Type B pancreatic cell (in vitro differentiated cells): ENCODE data around the gene FPGT. TPM values are rescaled to one million over a fixed set of nuclear protein-coding genes. Genes with fewer than 3 reads are reported as not detected.

Experiments
- DNase-seq: peaks from one replicate; pipeline ENCODE4 v3.0.0; 2021; ENCODE audit warnings: mixed read lengths; ENCODE audit not compliant: unreplicated experiment; ENCODE audit errors: extremely low spot score
- H3K27ac Mint-ChIP-seq: 2 replicates; pipeline ENCODE4 v1.8.0; 2021; ENCODE audit warnings: mild to moderate bottlenecking, mixed read lengths
- H3K27me3 Mint-ChIP-seq: 2 replicates; pipeline ENCODE4 v1.8.0; 2021; ENCODE audit warnings: mixed read lengths
- H3K36me3 Mint-ChIP-seq: 2 replicates; pipeline ENCODE4 v1.8.0; 2021; ENCODE audit warnings: mixed read lengths
- H3K4me1 Mint-ChIP-seq: one replicate; pipeline ENCODE4 v1.8.0; 2021; ENCODE audit warnings: mixed read lengths; ENCODE audit not compliant: unreplicated experiment
- H3K4me3 Mint-ChIP-seq: 2 replicates; pipeline ENCODE4 v1.8.0; 2021; ENCODE audit warnings: mild to moderate bottlenecking, mixed read lengths
- H3K9me3 Mint-ChIP-seq: 2 replicates; pipeline ENCODE4 v1.8.0; 2021; ENCODE audit warnings: mixed read lengths
- total RNA-seq: library from RNA; stranded (reverse); gene quantifications from 2 replicates; pipeline ENCODE4 v1.2.1, GENCODE V29; 2021; ENCODE audit warnings: low replicate concordance
- TF ChIP-seq, protein P1 (sequence below): fragments of 200-600 bp; sonication (generic); conservative IDR thresholded peaks from 2 replicates; pipeline ENCODE4 v1.5.0; 2021; ENCODE audit warnings: antibody characterized with exemption, mild to moderate bottlenecking

The FPGT gene
- total RNA-seq, 1 donor from 2014 or later, result 16.5 TPM

DNA sequence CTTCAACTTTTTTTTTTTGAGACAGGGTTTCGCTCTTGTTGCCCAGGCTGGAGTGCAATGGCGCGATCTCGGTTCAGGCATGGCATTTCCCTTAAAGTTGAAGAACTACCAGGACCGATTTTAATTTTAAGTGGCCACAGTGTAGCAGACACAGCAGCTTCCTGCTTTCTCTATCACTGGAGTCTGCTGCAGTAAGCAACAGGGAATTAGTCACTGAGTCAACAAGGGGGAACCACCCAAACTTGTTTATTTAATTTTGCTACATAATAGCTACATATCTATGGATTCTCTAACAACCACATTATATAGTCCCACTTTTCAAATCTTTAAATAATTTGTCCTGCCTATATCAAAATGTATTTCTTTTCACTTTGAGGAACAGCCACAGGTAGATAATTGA, 24.7 kb downstream of the FPGT start:
- no peak overlapping the region for H3K27ac Mint-ChIP-seq
- no peaks in the 10 kb centered on the region for H3K4me1 Mint-ChIP-seq
- H3K9me3 Mint-ChIP-seq, result no peaks in the 10 kb centered on the region
- no peak for DNase-seq
- TF ChIP-seq, protein P1, sequence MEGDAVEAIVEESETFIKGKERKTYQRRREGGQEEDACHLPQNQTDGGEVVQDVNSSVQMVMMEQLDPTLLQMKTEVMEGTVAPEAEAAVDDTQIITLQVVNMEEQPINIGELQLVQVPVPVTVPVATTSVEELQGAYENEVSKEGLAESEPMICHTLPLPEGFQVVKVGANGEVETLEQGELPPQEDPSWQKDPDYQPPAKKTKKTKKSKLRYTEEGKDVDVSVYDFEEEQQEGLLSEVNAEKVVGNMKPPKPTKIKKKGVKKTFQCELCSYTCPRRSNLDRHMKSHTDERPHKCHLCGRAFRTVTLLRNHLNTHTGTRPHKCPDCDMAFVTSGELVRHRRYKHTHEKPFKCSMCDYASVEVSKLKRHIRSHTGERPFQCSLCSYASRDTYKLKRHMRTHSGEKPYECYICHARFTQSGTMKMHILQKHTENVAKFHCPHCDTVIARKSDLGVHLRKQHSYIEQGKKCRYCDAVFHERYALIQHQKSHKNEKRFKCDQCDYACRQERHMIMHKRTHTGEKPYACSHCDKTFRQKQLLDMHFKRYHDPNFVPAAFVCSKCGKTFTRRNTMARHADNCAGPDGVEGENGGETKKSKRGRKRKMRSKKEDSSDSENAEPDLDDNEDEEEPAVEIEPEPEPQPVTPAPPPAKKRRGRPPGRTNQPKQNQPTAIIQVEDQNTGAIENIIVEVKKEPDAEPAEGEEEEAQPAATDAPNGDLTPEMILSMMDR, result no peak
- H3K36me3 Mint-ChIP-seq, result no peaks in the 10 kb centered on the region
- no peaks in the 10 kb centered on the region for H3K27me3 Mint-ChIP-seq
- no peak overlapping the region for H3K4me3 Mint-ChIP-seq

DNA sequence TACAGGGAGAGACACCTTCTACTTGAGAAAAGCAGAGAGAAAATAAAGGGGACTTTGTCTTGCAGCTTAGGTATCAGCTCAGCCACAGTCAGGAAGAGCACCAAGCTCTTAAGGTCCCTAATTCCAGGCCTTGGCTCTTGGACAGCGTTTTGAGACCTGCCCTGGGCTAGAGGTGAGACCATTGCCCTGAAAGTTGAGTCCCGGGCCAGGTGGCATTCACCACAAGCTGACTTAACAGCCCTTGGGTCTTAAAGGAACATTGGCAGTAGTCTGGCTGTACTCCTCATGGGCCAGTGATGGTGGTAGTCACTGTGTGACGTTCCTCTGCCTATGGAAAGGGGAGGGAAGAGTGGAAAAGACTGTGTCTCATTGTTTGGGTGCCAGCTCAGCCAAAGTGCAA, 25.4 kb downstream of the FPGT start:
- Mint-ChIP-seq H3K27me3 (no peaks in the 10 kb centered on the region), H3K9me3 (no peaks in the 10 kb centered on the region), H3K4me3 (no peak overlapping the region), H3K4me1 (no peaks in the 10 kb centered on the region), H3K36me3 (no peaks in the 10 kb centered on the region), H3K27ac (no peak overlapping the region)
- TF ChIP-seq, protein P1, result no peak
- DNase-seq, result no peak

DNA sequence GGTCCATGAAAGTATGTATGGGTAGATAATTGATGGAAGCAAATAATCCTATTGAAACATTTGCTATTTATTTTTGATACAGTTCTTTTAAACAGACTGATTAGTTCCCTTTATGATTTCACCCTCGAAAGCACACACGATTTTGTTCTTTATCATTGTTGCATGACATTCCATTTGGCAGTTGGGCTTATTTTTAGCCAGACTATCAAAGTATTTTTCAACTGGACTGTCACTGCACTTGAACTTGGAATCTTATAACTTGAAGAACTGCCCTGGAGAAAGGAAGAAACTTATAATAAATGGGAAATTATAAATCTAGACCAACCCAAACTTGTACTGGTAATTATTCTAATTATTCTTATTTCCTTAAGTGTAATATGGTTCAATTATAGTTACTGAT, 37.1 kb downstream of the FPGT start, which contains the start of gene TNNI3K:
TNNI3K (plus strand) TSS at position 235 of the 400 bp plus-strand sequence; CDS start at position 300, 65 bp downstream.
- Mint-ChIP-seq H3K27ac (no peak within 1 kb of the TSS), H3K27me3 (no peaks in the 10 kb centered on the region)
- TF ChIP-seq, protein P1, result no peak

DNA sequence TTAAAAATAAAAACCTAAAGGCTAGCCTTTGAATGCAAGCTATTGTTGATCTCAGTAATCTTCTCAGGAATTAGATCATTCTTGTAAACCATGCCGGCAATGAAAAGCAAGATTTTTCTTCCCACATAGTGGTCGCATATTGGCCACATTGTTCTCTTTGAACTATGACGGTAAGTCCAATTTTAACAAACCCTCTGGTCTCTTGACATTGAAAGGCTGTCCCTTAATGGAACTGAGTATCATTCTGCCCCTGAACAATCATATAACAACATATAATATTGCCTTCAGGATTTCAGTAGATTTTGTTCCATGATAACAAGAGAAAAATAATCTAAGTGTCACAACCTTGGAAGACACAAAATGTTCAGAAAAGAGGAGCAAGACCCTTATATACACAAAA, 38.4 kb downstream of the FPGT start:
- Mint-ChIP-seq H3K9me3 (no peaks in the 10 kb centered on the region), H3K27ac (no peak overlapping the region), H3K4me3 (no peak overlapping the region), H3K27me3 (no peaks in the 10 kb centered on the region), H3K4me1 (no peaks in the 10 kb centered on the region), H3K36me3 (no peaks in the 10 kb centered on the region)
- no peak for DNase-seq
- TF ChIP-seq, protein P1, result no peak

More for the DNA sequence above, 37.1 kb downstream of the FPGT start, which contains the start of gene TNNI3K:
- H3K9me3 Mint-ChIP-seq, result no peaks in the 10 kb centered on the region
- no peak for DNase-seq
- no peaks in the 10 kb centered on the region for H3K36me3 Mint-ChIP-seq
- no peak within 1 kb of the TSS for H3K4me3 Mint-ChIP-seq
- H3K4me1 Mint-ChIP-seq, result no peaks in the 10 kb centered on the region

DNA sequence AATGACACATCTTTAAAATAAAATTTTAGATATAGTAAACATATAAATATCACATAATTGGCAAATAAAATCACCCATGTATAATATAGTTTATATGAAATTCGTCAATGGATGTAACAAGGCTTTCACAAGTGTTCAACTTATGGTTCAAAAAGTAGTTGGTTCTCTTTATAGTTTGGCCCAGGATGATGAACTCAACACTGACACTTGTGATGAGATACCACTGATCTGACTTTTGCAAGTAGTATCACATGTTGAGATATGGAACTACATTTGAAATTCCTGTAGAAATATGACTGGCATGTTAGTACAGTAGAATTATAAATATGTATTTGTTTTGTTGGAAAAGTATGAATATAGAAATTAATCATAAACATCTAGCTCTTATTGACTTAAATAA, 39.0 kb downstream of the FPGT start:
- no peak overlapping the region for H3K4me3 Mint-ChIP-seq
- no peaks in the 10 kb centered on the region for H3K4me1 Mint-ChIP-seq
- H3K27ac Mint-ChIP-seq, result no peak overlapping the region
- no peak for DNase-seq
- no peaks in the 10 kb centered on the region for H3K27me3 Mint-ChIP-seq
- H3K9me3 Mint-ChIP-seq, result no peaks in the 10 kb centered on the region
- no peaks in the 10 kb centered on the region for H3K36me3 Mint-ChIP-seq
- TF ChIP-seq, protein P1, result no peak

DNA sequence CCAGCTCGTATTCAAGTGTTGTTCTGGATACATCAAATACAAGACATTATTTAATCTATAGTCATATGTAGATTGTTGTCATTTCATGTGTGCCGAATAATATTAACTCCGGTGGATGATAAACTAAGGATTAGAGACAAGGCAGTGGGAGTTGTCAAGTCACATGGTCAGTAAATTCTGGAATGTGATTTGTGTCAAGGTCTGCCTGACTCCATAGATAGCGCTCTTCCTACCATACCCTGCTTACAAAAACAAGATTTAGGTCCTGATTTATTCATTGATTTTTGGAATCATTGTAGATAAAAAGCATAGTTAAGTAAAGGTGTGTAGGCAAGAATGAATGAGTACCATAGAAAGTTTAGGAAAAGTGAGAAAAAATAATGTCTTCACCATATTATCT, 39.7 kb downstream of the FPGT start:
- TF ChIP-seq, protein P1, result no peak
- no peak overlapping the region for H3K27ac Mint-ChIP-seq

More for the DNA sequence above, 39.7 kb downstream of the FPGT start:
- Mint-ChIP-seq H3K36me3 (no peaks in the 10 kb centered on the region), H3K4me1 (no peaks in the 10 kb centered on the region), H3K9me3 (no peaks in the 10 kb centered on the region), H3K27me3 (no peaks in the 10 kb centered on the region), H3K4me3 (no peak overlapping the region)
- no peak for DNase-seq
